HG02759 (cell line): ENCODE data around the gene PCNX2.
A peak's percentile ranks its signal among the peaks of the same experiment; 100 is the strongest.
"Not testable (repeated sequence)": the region's sequence is repeated elsewhere in the genome, so short reads cannot be mapped to it uniquely, and the experiment has no call there.

Experiments used
- ATAC-seq: cut with Tn5 transposase; IDR thresholded peaks from one replicate; pipeline ENCODE4 v1.9.1; 2021; ENCODE audit warnings: mild to moderate bottlenecking, moderate library complexity; ENCODE audit not compliant: unreplicated experiment

Gene PCNX2

DNA sequence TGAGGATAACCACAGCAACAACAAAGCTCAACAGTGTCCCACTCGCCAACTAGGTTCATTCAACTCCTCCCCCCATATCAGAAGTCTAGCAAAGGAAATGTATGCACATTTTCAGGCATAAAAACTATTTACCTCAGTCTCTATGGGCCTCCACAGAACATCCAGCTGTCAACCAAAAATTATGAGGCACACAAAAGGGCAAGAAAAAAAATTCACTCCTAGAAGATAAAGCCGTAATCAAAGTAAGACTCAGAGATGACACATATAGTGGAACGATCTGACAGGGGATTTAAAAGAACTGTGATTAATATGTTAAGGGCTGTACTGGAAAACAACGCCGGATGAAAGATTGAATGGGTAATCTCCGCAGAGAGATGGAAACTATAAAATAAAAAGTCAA, 186.4 kb downstream of the PCNX2 start:
- ATAC-seq, result no peak

DNA sequence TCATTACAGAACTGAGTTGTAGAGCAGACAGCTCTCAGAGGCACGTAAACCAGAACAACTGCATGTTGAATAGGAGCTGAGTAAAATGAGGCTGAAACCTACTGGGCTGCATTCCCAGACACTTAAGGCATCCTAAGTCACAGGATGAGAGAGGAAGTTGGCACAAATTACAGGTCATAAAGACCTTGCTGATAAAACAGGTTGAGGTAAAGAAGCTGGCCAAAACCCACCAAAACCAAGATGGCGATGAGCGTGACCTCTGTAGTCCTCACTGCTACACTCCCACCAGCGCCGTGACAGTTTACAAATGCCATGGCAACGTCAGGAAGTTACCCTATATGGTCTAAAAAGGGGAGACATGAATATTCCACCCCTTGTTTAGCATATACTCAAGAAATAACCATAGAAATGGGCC, 187.8 kb downstream of the PCNX2 start:
- not testable (repeated sequence) for ATAC-seq

DNA sequence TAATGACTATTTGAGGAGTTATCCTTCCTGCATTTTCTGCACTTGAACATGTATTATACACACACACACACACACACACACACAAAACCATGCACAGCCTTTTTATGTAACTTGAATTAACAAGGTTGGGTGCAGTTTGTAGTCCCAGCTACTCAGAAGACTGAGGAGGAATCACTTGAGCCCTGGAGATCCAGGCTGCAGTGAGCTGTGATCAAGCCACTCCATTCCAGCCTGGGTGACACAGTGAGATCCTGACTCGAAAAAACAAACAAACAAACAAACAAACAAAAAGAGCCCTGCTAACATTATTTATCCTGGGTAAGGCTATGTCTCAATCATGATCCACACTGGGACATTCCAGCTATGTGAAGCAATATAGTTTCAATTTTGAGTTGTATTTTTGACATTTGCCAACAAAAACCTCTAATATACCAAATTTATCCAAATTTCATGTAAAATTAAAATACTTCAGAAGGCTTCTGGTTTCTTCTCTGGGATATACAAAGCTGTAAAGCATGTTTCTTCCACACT, 188.3 kb downstream of the PCNX2 start:
- no peak for ATAC-seq

- no peak for ATAC-seq
Measured at GRCh38 chr1:233105225-233105624, 190.3 kb downstream of the PCNX2 start.

GRCh38 chr1:233102341-233102740, 193.2 kb downstream of the PCNX2 start:
- no peak for ATAC-seq

DNA sequence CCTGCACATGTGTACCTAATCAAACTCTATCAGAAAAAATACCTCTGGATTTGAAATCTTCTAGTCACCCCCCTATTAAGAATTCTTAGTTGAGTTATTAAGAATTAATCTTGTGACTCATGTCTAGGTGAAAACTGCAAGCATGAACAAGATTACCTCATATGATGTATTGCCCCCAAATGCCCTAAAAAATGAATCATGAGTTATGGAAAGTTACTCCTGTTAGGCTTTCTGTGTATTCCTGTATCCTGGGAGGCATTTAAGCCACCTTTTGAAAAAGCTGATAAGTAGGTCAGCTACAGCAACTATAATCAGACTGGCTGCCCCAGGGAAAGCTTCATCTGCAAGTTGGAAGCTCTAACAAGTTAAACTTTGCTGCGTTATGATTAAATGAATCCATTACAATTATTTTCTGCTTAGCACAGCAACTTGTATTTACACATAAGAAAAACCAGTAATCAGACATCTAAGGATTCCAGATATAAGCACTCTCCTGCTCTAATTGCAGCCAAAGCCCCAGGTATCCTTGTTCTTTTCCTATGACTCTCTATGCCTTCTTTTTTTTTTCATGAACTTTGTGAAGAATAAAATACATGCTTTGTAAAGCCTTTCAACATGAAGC, 197.5 kb downstream of the PCNX2 start:
- ATAC-seq, result no peak

DNA sequence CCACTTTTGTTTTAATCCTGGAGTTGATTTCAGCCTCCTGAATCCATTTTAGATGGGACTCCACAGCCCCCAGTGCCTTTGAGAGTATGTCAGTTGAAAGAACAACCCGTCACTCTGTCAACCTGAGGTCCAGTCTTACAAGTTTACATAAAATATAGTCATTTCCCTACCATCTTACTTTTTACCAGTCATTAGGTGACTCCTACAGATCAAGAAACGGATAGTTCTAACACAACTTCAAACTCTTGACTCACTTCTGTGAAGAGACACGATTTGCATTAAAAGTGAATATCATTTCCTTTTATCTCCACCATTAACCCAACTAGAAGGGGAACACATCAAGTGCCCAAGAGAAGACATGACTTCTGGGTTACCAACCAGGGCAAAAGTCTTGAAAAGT, 198.0 kb downstream of the PCNX2 start:
- no peak for ATAC-seq

GRCh38 chr1:233094691-233095090, 200.8 kb downstream of the PCNX2 start:
- no peak for ATAC-seq

DNA sequence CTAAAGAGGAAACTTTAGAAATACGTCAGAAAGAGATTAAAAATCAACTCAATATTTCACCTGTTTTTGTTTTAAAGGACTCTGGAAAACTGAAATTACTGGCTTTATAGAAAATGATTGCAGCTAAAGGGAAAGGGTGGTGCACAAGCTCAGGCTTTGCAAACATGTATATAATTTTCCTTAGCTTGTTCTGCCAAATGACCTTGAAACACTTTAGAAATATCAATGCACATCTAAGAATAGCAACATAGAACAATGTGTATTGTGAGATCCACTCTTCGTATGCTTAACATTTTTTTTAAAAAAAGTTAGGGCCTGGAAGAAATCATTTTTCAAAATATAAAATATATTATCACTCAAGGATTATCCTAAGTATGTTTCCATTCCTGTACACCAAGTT, 201.3 kb downstream of the PCNX2 start:
- no peak for ATAC-seq

GRCh38 chr1:233090746-233091494, 204.6 kb downstream of the PCNX2 start:
- ATAC-seq, result no peak

DNA sequence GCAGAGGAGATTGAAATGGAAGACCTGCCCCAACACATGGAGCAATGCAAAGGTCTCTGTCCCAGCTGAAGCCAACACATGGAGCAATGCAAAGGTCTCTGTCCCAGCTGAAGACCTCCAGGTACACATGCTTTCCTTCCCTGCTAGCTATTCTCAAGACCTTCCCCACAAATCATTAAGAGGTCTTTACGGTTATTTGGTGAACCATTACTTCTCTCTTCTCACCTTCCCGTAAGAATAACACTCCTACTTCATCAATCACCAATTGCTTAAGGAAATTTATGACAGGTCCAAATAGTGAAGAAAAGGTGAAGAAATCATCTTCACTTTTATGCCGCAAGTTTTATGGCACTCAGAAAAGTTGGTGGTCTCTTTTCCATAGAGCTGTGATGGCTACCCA, 206.3 kb downstream of the PCNX2 start:
- ATAC-seq, result no peak

GRCh38 chr1:233088613-233089012, 206.9 kb downstream of the PCNX2 start:
- no peak for ATAC-seq

DNA sequence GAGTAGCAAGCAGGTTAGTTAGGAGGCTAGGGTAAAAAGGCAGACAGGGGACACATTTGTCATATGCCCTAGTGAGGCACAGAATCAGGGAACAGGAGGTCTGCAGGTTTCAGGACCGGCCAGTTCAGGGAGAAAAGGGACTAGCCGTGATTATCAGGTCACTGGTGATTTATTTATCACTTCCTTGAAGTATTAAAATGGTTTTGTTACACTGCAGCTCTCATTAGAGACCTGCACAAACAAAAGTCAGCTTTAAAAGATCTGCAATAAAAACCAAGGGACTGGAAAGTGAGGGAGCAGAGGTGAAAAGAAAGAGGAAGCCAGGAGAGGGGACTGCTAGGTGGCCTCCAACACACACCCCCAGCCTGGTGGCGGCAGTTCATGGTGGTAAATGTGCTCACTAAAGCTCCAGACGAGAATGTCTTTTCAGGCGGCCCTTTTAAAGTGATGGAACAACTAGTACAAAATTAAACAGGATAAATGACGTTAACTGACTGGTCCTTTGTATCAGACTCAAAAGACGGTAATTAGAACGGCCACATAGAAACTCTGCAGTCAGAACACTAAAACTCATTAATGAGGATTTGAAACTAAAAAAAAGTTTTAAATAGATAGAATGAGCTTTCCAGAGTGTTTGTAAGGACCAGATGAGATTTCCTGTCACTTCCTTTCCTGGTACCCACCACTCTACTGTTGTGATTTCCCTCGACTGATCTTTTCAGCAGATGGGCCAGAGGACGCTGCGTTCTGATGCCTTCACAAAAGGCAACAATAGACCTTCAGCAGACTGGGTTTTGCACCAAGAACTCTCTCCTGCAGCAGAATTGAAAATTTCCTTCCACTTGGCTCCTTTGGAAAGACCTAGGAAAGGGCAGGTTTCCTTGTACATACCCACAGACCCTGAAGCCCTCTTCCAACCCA, 208.3 kb downstream of the PCNX2 start:
- ATAC-seq, result no peak

- ATAC-seq, result no peak
Measured at GRCh38 chr1:233085566-233085965, 210.0 kb downstream of the PCNX2 start.

DNA sequence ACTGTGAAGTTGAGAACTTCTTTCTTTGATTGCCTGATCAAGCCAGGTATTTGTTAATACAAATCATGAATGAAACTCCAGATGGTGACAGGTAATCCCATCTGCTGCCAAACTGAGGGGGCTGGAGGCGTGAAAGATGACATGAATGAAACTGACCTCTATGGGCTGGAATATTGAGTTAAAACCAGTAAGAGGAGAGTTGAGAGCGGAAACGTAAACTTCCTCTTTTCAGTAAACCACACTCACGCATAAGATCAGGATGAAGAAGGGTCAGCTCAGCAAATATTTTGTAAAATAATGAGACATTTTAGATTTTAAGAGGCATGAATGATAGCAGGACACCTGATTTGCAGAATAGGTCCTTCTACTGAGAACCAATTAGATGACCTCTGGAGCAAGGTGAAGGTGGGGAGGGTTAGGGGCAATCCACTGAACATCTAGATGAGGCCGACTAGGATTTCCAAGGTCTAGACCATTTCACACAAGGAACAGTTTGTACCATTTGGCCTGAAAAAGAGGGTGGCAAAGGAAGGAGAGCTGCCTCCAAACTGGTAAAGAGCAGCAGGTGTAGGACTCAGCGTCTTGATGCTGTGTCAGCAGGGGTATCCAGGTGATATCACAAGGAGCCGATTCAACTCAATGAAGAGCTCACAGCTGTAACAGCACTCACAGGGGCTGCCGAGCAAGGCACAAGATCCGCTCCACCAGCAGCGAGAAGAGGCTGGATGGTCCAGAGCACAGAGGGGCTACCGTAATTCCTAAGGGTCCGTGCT, 212.6 kb downstream of the PCNX2 start:
- peak; percentile 49 for ATAC-seq

- ATAC-seq, result no peak
Measured at GRCh38 chr1:233081735-233082134, 213.8 kb downstream of the PCNX2 start.

GRCh38 chr1:233080827-233081226, 214.7 kb downstream of the PCNX2 start:
- ATAC-seq, result not testable (repeated sequence)

- no peak for ATAC-seq
Measured at GRCh38 chr1:233080286-233080685, 215.2 kb downstream of the PCNX2 start.

DNA sequence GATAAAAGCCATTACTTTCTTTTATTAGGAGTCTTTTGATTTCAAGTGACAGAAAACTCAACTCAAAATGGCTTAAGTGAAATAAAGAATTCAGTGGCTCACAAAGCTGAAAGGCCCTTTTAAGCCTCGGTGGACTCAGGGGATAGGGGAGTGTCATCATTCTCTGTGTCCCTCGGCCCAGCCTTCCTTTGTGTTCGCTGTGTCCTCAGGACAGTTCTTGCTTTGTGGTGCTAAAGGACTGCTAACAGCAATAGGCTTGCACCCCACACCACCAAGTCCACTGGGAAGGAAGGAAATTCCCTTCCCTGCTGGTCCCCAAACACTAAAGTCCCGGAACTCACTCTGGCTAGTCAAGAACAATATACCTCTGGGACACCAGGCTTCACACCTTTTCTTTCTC, 216.0 kb downstream of the PCNX2 start:
- ATAC-seq, result no peak

DNA sequence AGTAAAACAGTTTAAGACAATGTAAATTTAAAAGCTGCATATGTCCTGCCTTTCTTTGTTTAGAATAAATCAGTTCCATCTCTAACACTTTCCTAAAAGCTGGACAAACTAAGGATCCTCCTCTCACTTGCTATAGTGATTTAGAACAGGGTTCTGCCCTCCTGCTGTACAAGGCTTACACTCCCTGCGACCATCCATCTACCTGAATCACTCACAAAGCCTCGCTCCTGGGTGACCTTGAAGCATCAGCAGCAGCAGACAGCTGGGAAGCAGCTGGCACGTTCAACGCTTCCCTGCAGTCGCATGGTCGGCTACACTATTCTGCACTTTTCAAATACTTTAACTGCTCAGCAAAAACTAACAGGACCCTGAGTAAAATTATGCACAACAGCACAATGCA, 217.1 kb downstream of the PCNX2 start:
- no peak for ATAC-seq

DNA sequence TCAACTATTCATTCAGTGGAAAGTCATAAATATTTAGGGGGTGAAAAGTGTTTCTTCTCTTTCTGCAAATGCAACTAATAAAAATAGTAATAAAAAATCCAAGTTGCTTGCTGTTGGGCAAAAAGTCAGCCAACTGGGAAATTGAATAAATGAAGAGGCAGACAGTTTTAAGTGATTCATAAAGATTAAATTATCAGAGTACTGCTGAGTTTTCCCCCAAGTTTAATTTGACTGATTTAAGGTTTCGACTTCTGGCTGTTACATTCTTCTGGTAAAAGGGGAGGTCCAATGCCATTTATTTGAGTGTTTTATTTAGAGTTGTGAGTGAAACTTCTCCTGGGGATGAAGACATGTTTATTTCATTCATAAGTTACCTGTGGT, 219.6 kb downstream of the PCNX2 start:
- ATAC-seq, result no peak
